ENCODE measurements around the gene SEH1L.

SEH1L gene

GRCh38 chr18:13006531-13007247 is 58.9 kb downstream of the SEH1L start:
- Histone ChIP-seq H3K4me3 (ENCODE audit: low read length) (no peak overlapping the region), H4K20me1 (ENCODE audit: insufficient read depth, low read length) (peaks cover 4% of the 10 kb centered on the region; the same call in 1 of the 2 replicates), H3K4me2 (ENCODE audit: low read depth, low read length) (no peak overlapping the region), H3K36me3 (replicated peaks; ENCODE audit: insufficient read depth, low read length) (peaks cover 7% of the 10 kb centered on the region; the same call in 1 of the 2 replicates), H3K27ac (ENCODE audit: low read length) (no peak overlapping the region), H3K9me3 (replicated peaks; ENCODE audit: insufficient read depth, low read length) (no peaks in the 10 kb centered on the region), H2AFZ (ENCODE audit: low read length) (no peak overlapping the region), H3K9me2 (replicated peaks; ENCODE audit: insufficient read depth, low read length) (no peaks in the 10 kb centered on the region), H3K79me2 (ENCODE audit: low read length) (peaks cover 61% of the 10 kb centered on the region), H3K4me1 (ENCODE audit: low read length) (no peaks in the 10 kb centered on the region), H3F3A (ENCODE audit: insufficient read depth, low read length) (no peaks in the 10 kb centered on the region), H3K27me3 (replicated peaks; ENCODE audit: insufficient read depth, low read length) (no peaks in the 10 kb centered on the region), H3K9ac (ENCODE audit: low read length) (no peak overlapping the region)
- DNase-seq: no peak
- no peak for TF ChIP-seq EZH2phosphoT487 (IDR thresholded peaks at IDR 0.05; ENCODE audit: low read length)
- no peak for TF ChIP-seq EZH2 (optimal IDR thresholded peaks at IDR 0.05; ENCODE audit: low read depth, low read length)
- TF ChIP-seq, protein P1, sequence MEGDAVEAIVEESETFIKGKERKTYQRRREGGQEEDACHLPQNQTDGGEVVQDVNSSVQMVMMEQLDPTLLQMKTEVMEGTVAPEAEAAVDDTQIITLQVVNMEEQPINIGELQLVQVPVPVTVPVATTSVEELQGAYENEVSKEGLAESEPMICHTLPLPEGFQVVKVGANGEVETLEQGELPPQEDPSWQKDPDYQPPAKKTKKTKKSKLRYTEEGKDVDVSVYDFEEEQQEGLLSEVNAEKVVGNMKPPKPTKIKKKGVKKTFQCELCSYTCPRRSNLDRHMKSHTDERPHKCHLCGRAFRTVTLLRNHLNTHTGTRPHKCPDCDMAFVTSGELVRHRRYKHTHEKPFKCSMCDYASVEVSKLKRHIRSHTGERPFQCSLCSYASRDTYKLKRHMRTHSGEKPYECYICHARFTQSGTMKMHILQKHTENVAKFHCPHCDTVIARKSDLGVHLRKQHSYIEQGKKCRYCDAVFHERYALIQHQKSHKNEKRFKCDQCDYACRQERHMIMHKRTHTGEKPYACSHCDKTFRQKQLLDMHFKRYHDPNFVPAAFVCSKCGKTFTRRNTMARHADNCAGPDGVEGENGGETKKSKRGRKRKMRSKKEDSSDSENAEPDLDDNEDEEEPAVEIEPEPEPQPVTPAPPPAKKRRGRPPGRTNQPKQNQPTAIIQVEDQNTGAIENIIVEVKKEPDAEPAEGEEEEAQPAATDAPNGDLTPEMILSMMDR (IDR thresholded peaks at IDR 0.05; ENCODE audit: low read length): no peak

DNA sequence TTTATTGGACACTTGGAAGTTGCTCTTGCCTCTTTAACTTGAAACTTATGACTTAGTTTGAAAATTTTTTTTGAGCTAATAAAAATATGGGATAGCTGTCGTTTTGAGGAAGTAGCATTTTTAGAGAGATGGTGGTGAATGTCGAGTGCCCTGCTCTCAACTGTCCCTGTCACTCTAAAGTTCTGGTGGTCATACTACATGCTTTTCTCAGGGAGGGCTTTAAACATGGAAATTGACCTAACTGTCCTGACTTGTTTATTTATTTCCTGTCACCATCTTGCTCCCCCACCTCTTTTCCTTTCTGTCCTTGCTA is 59.4 kb downstream of the SEH1L start:
- peaks cover 4% of the 10 kb centered on the region; the same call in 1 of the 2 replicates for H4K20me1 ChIP-seq (ENCODE audit: insufficient read depth, low read length)
- no peaks in the 10 kb centered on the region for H3K4me1 ChIP-seq (ENCODE audit: low read length)
- H3K9ac ChIP-seq (ENCODE audit: low read length): no peak overlapping the region
- H3K27ac ChIP-seq (ENCODE audit: low read length): no peak overlapping the region
- H3K4me3 ChIP-seq (ENCODE audit: low read length): no peak overlapping the region
- no peak overlapping the region for H3K4me2 ChIP-seq (ENCODE audit: low read depth, low read length)
- no peaks in the 10 kb centered on the region for H3K27me3 ChIP-seq (replicated peaks; ENCODE audit: insufficient read depth, low read length)
- H3F3A ChIP-seq (ENCODE audit: insufficient read depth, low read length): no peaks in the 10 kb centered on the region
- H3K9me3 ChIP-seq (replicated peaks; ENCODE audit: insufficient read depth, low read length): no peaks in the 10 kb centered on the region
- H2AFZ ChIP-seq (ENCODE audit: low read length): no peak overlapping the region
- peaks cover 7% of the 10 kb centered on the region; the same call in 1 of the 2 replicates for H3K36me3 ChIP-seq (replicated peaks; ENCODE audit: insufficient read depth, low read length)
- TF ChIP-seq EZH2 (optimal IDR thresholded peaks at IDR 0.05; ENCODE audit: low read depth, low read length) (no peak), EZH2phosphoT487 (IDR thresholded peaks at IDR 0.05; ENCODE audit: low read length) (no peak)
- TF ChIP-seq, protein P1 (IDR thresholded peaks at IDR 0.05; ENCODE audit: low read length): no peak
- DNase-seq: no peak
- H3K79me2 ChIP-seq (ENCODE audit: low read length): peaks cover 57% of the 10 kb centered on the region
- no peaks in the 10 kb centered on the region for H3K9me2 ChIP-seq (replicated peaks; ENCODE audit: insufficient read depth, low read length)

DNA sequence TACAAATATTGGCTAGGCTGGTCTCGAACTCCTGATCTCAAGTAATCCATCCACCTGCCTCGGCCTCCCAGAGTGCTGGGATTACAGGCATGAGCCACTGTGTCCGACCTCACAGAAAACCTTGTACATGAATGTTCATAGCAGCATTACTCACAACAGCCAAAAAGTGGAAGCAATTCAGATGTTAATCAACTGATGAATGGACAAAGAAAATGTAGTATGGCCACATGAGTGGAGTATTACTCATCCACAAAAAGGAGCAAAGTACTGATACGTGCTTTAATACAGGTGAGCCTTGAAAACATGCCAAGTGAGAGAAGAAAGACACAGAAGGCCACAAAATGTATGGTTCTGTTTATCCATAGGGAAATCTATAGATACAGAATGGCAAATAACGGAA is 63.9 kb downstream of the SEH1L start:
- H3K36me3 ChIP-seq (replicated peaks; ENCODE audit: insufficient read depth, low read length): peaks cover 2% of the 10 kb centered on the region; the same call in 1 of the 2 replicates

More for the DNA sequence above, 63.9 kb downstream of the SEH1L start:
- TF ChIP-seq EZH2 (optimal IDR thresholded peaks at IDR 0.05; ENCODE audit: low read depth, low read length) (no peak), EZH2phosphoT487 (IDR thresholded peaks at IDR 0.05; ENCODE audit: low read length) (no peak)
- TF ChIP-seq, protein P1 (IDR thresholded peaks at IDR 0.05; ENCODE audit: low read length): no peak
- Histone ChIP-seq H3K27ac (ENCODE audit: low read length) (no peak overlapping the region), H3K9ac (ENCODE audit: low read length) (no peak overlapping the region), H3K4me2 (ENCODE audit: low read depth, low read length) (no peak overlapping the region), H3K9me2 (replicated peaks; ENCODE audit: insufficient read depth, low read length) (no peaks in the 10 kb centered on the region), H4K20me1 (ENCODE audit: insufficient read depth, low read length) (no peaks in the 10 kb centered on the region), H3K4me3 (ENCODE audit: low read length) (no peak overlapping the region), H3K9me3 (replicated peaks; ENCODE audit: insufficient read depth, low read length) (no peaks in the 10 kb centered on the region), H3K27me3 (replicated peaks; ENCODE audit: insufficient read depth, low read length) (no peaks in the 10 kb centered on the region), H3K4me1 (ENCODE audit: low read length) (no peaks in the 10 kb centered on the region), H3K79me2 (ENCODE audit: low read length) (peaks cover 16% of the 10 kb centered on the region), H2AFZ (ENCODE audit: low read length) (no peak overlapping the region), H3F3A (ENCODE audit: insufficient read depth, low read length) (no peaks in the 10 kb centered on the region)
- DNase-seq: no peak
